Esophagus (tissue), 2 donors: ENCODE results near the gene PIK3CB. TPM values are rescaled to one million over a fixed set of nuclear protein-coding genes. Genes with fewer than 3 reads are reported as not detected.

Experiments
- H3K27ac ChIP-seq, 2 donors: one replicate each; pipeline ENCODE4 v1.5.1; 2013; ENCODE audit warnings: low read depth in 2 of 2, mild to moderate bottlenecking in 2 of 2, inconsistent platforms in 1 of 2, low read length in 1 of 2, moderate library complexity in 1 of 2
- H3K27me3 ChIP-seq, 2 donors: one replicate each; pipeline ENCODE4 v1.6.1; 2013; ENCODE audit warnings: low read length in 2 of 2, control low read depth in 1 of 2, mild to moderate bottlenecking in 1 of 2; ENCODE audit not compliant: insufficient read depth in 2 of 2, control insufficient read depth in 1 of 2
- H3K36me3 ChIP-seq, 2 donors: one replicate each; pipeline ENCODE4 v1.6.1; 2013; ENCODE audit warnings: low read length in 1 of 2; ENCODE audit not compliant: control insufficient read depth in 2 of 2, insufficient read depth in 2 of 2
- H3K4me1 ChIP-seq, 2 donors: one replicate each; pipeline ENCODE4 v1.6.1; 2013; ENCODE audit warnings: low read length in 1 of 2; ENCODE audit not compliant: control insufficient read depth in 2 of 2, insufficient read depth in 2 of 2
- H3K4me3 ChIP-seq, 2 donors: one replicate each; pipeline ENCODE4 v1.5.1; 2013; ENCODE audit warnings: low read length in 2 of 2, mild to moderate bottlenecking in 2 of 2, low read depth in 1 of 2, moderate library complexity in 1 of 2
- H3K9me3 ChIP-seq, 2 donors: one replicate each; pipeline ENCODE4 v1.6.1; 2013; ENCODE audit warnings: mild to moderate bottlenecking in 2 of 2, low read depth in 1 of 2, low read length in 1 of 2, moderate library complexity in 1 of 2; ENCODE audit not compliant: control insufficient read depth in 2 of 2, insufficient read depth in 1 of 2
- whole genome bisulfite sequencing, 2 donors: extraction: QIAGEN DNeasy Blood & Tissue Kit; methylation state at CpG; one replicate each; pipeline ENCODE4 v1.1.7; 2013; 5-methylcytosine and 5-hydroxymethylcytosine counted together
- polyA plus RNA-seq, 2 donors: library from polyadenylated mRNA; stranded (reverse); fragments of 200-250 nt; gene quantifications; one replicate each; pipeline ENCODE4 v1.2.3, GENCODE V29; 2013
- donor health status: healthy with polysubstance abuse.
- donor health status: Bipolar disorder and iron deficiency.

The PIK3CB gene
- polyA plus RNA-seq, 2 donors: 7.5 to 10.6 TPM

- H3K27ac ChIP-seq: no peak overlapping the region
- no peaks in the 10 kb centered on the region for H3K36me3 ChIP-seq
- H3K27me3 ChIP-seq: no peaks in the 10 kb centered on the region
- 7 to 15% methylated on average over 1 of the region's 1 CpG for WGBS, 2 donors
- H3K9me3 ChIP-seq: no peaks in the 10 kb centered on the region
- peaks cover 0 to 2% of the 10 kb centered on the region in 2 donors for H3K4me1 ChIP-seq
- H3K4me3 ChIP-seq: no peak overlapping the region
These were observed 33.3 kb upstream of the PIK3CB start for GRCh38 chr3:138867996-138868395.

- Histone ChIP-seq H3K27me3 (no peaks in the 10 kb centered on the region), H3K4me1 (peaks cover 0 to 8% of the 10 kb centered on the region in 2 donors), H3K27ac (peak overlapping the region; percentile 97), H3K36me3 (no peaks in the 10 kb centered on the region), H3K4me3 (no peak overlapping the region), H3K9me3 (no peaks in the 10 kb centered on the region)
- WGBS, 2 donors: 88 to 90% methylated on average over 4 of the region's 4 CpGs
These were observed 29.0 kb upstream of the PIK3CB start for GRCh38 chr3:138863776-138864113.

GRCh38 chr3:138862924-138863775 lies 28.4 kb upstream of the PIK3CB start:
- 21 to 27% methylated on average over 11 of the region's 11 CpGs for WGBS, 2 donors

GRCh38 chr3:138862531-138862923 lies 27.8 kb upstream of the PIK3CB start:
- H3K4me1 ChIP-seq: peaks cover 0 to 8% of the 10 kb centered on the region in 2 donors
- H3K4me3 ChIP-seq: no peak overlapping the region
- H3K36me3 ChIP-seq: no peaks in the 10 kb centered on the region
- peak overlapping the region; percentile 97 for H3K27ac ChIP-seq
- no peaks in the 10 kb centered on the region for H3K27me3 ChIP-seq
- WGBS, 2 donors: 42 to 46% methylated on average over 4 of the region's 4 CpGs
- no peaks in the 10 kb centered on the region for H3K9me3 ChIP-seq

More at GRCh38 chr3:138862924-138863775, 28.4 kb upstream of the PIK3CB start:
- H3K36me3 ChIP-seq: no peaks in the 10 kb centered on the region
- H3K27ac ChIP-seq: peak overlapping the region; percentile 97
- no peaks in the 10 kb centered on the region for H3K9me3 ChIP-seq
- no peak overlapping the region for H3K4me3 ChIP-seq
- H3K4me1 ChIP-seq: peaks cover 0 to 8% of the 10 kb centered on the region in 2 donors
- H3K27me3 ChIP-seq: no peaks in the 10 kb centered on the region

GRCh38 chr3:138861798-138862197 lies 27.1 kb upstream of the PIK3CB start:
- Histone ChIP-seq H3K27ac (peak overlapping the region; percentile 79 to 97), H3K27me3 (no peaks in the 10 kb centered on the region), H3K4me3 (no peak overlapping the region), H3K4me1 (peaks cover 0 to 8% of the 10 kb centered on the region in 2 donors), H3K36me3 (no peaks in the 10 kb centered on the region), H3K9me3 (no peaks in the 10 kb centered on the region)
- WGBS, 2 donors: 76 to 78% methylated on average over 5 of the region's 5 CpGs

- no peak overlapping the region for H3K27ac ChIP-seq
- no peaks in the 10 kb centered on the region for H3K36me3 ChIP-seq
- H3K4me3 ChIP-seq: no peak overlapping the region
- no peaks in the 10 kb centered on the region for H3K27me3 ChIP-seq
- H3K9me3 ChIP-seq: no peaks in the 10 kb centered on the region
- H3K4me1 ChIP-seq: peaks cover 0 to 2% of the 10 kb centered on the region in 2 donors
- 86 to 91% methylated on average over 3 of the region's 3 CpGs for whole genome bisulfite sequencing, 2 donors
These were observed 22.1 kb upstream of the PIK3CB start for GRCh38 chr3:138856799-138857198.

- no peaks in the 10 kb centered on the region for H3K4me1 ChIP-seq
- 92 to 94% methylated on average over 7 of the region's 7 CpGs for WGBS, 2 donors
- H3K36me3 ChIP-seq: no peaks in the 10 kb centered on the region
- H3K27me3 ChIP-seq: no peaks in the 10 kb centered on the region
- no peak overlapping the region for H3K4me3 ChIP-seq
- no peaks in the 10 kb centered on the region for H3K9me3 ChIP-seq
- no peak overlapping the region for H3K27ac ChIP-seq
These were observed 20.2 kb upstream of the PIK3CB start for GRCh38 chr3:138854940-138855339.

- H3K9me3 ChIP-seq: no peaks in the 10 kb centered on the region
- no peak overlapping the region for H3K27ac ChIP-seq
- 63 to 72% methylated on average over 3 of the region's 3 CpGs for WGBS, 2 donors
These were observed 19.5 kb upstream of the PIK3CB start for GRCh38 chr3:138854204-138854603.

GRCh38 chr3:138850151-138850550 lies 15.4 kb upstream of the PIK3CB start:
- 80 to 82% methylated on average over 3 of the region's 3 CpGs for WGBS, 2 donors
- no peak overlapping the region for H3K27ac ChIP-seq

More at GRCh38 chr3:138854204-138854603, 19.5 kb upstream of the PIK3CB start:
- no peaks in the 10 kb centered on the region for H3K27me3 ChIP-seq
- no peak overlapping the region for H3K4me3 ChIP-seq
- H3K4me1 ChIP-seq: no peaks in the 10 kb centered on the region
- H3K36me3 ChIP-seq: no peaks in the 10 kb centered on the region

More at GRCh38 chr3:138850151-138850550, 15.4 kb upstream of the PIK3CB start:
- Histone ChIP-seq H3K9me3 (no peaks in the 10 kb centered on the region), H3K27me3 (no peaks in the 10 kb centered on the region), H3K4me3 (no peak overlapping the region), H3K4me1 (no peaks in the 10 kb centered on the region), H3K36me3 (no peaks in the 10 kb centered on the region)
